H1 (cell line): ENCODE data around the gene GLT8D1. TPM values are rescaled to one million over a fixed set of nuclear protein-coding genes. Genes with fewer than 3 reads are reported as not detected.

ENCODE experiments used
- CTCF ChIA-PET: fragments of 300-600 bp; sonication (Branson Sonifier 250); formaldehyde crosslinking; loops from one replicate; lab custom pipeline; 2021; ENCODE audit not compliant: partially characterized antibody; lab: Charles Lee
- POLR2A ChIA-PET: fragments of 300-600 bp; sonication (Branson Sonifier 250); formaldehyde crosslinking; loops from one replicate; lab custom pipeline; 2021; ENCODE audit warnings: inconsistent platforms; ENCODE audit not compliant: partially characterized antibody; lab: Charles Lee
- DNase-seq, 2 experiments: peaks; one replicate each; pipeline versions ENCODE4 v3.0.0 to v3.0.0-alpha.2; 2010 to 2022; ENCODE audit warnings: low spot score in 2 of 2, low read depth in 1 of 2, mixed read lengths in 1 of 2
- FAIRE-seq: peaks from 2 replicates; lab custom pipeline; 2011; peaks lifted over from hg19 to GRCh38; lab: Jason Lieb, UNC
- H2AFZ ChIP-seq: 2 replicates; pipeline ENCODE4 v1.8.1; 2012; ENCODE audit warnings: low read length, inconsistent platforms
- H2AK5ac ChIP-seq: 2 replicates; pipeline ENCODE4 v1.6.1; 2013; ENCODE audit warnings: low read depth, low read length
- H2BK120ac ChIP-seq: replicated peaks from 2 replicates; pipeline ENCODE3; 2013; ENCODE audit warnings: low read depth, low read length, inconsistent platforms
- H2BK12ac ChIP-seq: 2 replicates; pipeline ENCODE4 v1.6.1; 2013; ENCODE audit warnings: low read depth, low read length
- H2BK15ac ChIP-seq: 2 replicates; pipeline ENCODE4 v1.6.1; 2013; ENCODE audit warnings: low read length
- H2BK20ac ChIP-seq: 2 replicates; pipeline ENCODE4 v1.6.1; 2013; ENCODE audit warnings: low read length
- H2BK5ac ChIP-seq: 2 replicates; pipeline ENCODE4 v1.6.1; 2013; ENCODE audit warnings: low read depth, low read length
- H3K14ac ChIP-seq: 2 replicates; pipeline ENCODE4 v1.6.1; 2013; ENCODE audit warnings: inconsistent platforms; ENCODE audit not compliant: insufficient read length
- H3K18ac ChIP-seq: 2 replicates; pipeline ENCODE4 v1.6.1; 2013; ENCODE audit warnings: low read length; ENCODE audit errors: extremely low read depth
- H3K23ac ChIP-seq: 2 replicates; pipeline ENCODE4 v1.6.1; 2013; ENCODE audit warnings: inconsistent platforms; ENCODE audit not compliant: insufficient read length
- H3K23me2 ChIP-seq: 2 replicates; pipeline ENCODE4 v1.6.1; 2013; ENCODE audit warnings: low read depth, low read length
- H3K27ac ChIP-seq: 2 replicates; pipeline ENCODE4 v1.6.1; 2011; ENCODE audit warnings: low read depth, low read length, inconsistent platforms
- H3K27me3 ChIP-seq, 4 experiments: replicated peaks in 1 of 4; 1 replicate in 1 of 4; 2 replicates in 3 of 4; pipeline versions ENCODE4 v1.6.1 to v1.8.1; 2011 to 2013; ENCODE audit warnings: low read length in 3 of 4, mild to moderate bottlenecking in 3 of 4, inconsistent platforms in 2 of 4, mixed read lengths in 2 of 4, moderate library complexity in 1 of 4; ENCODE audit not compliant: control insufficient read depth in 3 of 4, insufficient read depth in 3 of 4; ENCODE audit errors: extremely low read depth in 1 of 4
- H3K36me3 ChIP-seq, 4 experiments: 2 replicates each; pipeline versions ENCODE4 v1.6.1 to v1.8.1; 2011 to 2013; ENCODE audit warnings: mild to moderate bottlenecking in 4 of 4, low read length in 3 of 4, moderate library complexity in 2 of 4, control low read depth in 1 of 4, inconsistent platforms in 1 of 4; ENCODE audit not compliant: insufficient read depth in 4 of 4, control insufficient read depth in 2 of 4
- H3K4ac ChIP-seq: replicated peaks from 2 replicates; pipeline ENCODE3; 2013; ENCODE audit warnings: low read length, low read depth, mixed read lengths, inconsistent platforms; ENCODE audit not compliant: insufficient read length
- H3K4me1 ChIP-seq, 4 experiments: replicated peaks in 1 of 4; 1 replicate in 1 of 4; 2 replicates in 3 of 4; pipeline versions ENCODE4 v1.6.1 to v1.8.1; 2011 to 2013; ENCODE audit warnings: low read length in 3 of 4, inconsistent platforms in 2 of 4, mixed read lengths in 1 of 4; ENCODE audit not compliant: insufficient read depth in 4 of 4, control insufficient read depth in 3 of 4
- H3K4me2 ChIP-seq, 2 experiments: 2 replicates each; pipeline versions ENCODE4 v1.6.1 to v1.8.1; 2011 to 2013; ENCODE audit warnings: low read depth in 2 of 2, low read length in 2 of 2, control low read depth in 1 of 2, inconsistent platforms in 1 of 2, mild to moderate bottlenecking in 1 of 2; ENCODE audit not compliant: insufficient read depth in 1 of 2
- H3K4me3 ChIP-seq, 4 experiments: fragments of 200-600, 300-600 bp in 1 of 4; sonication (generic), shearing (Covaris generic), sonication (Bioruptor Twin) in 1 of 4; 2 replicates each; pipeline versions ENCODE4 v1.5.1 to v1.8.1; 2011 to 2016; ENCODE audit warnings: low read length in 4 of 4, low read depth in 3 of 4, control low read depth in 2 of 4, inconsistent platforms in 2 of 4, mild to moderate bottlenecking in 2 of 4, mixed read lengths in 1 of 4, moderate library complexity in 1 of 4; ENCODE audit not compliant: insufficient read depth in 2 of 4; ENCODE audit errors: extremely low read depth in 1 of 4
- H3K56ac ChIP-seq: replicated peaks from 2 replicates; pipeline ENCODE3; 2013; ENCODE audit warnings: low read depth, mild to moderate bottlenecking, mixed read lengths, low read length, inconsistent platforms; ENCODE audit not compliant: insufficient read length
- H3K79me1 ChIP-seq: 2 replicates; pipeline ENCODE4 v1.6.1; 2013; ENCODE audit warnings: low read depth, low read length, control low read depth
- H3K79me2 ChIP-seq, 2 experiments: 2 replicates each; pipeline versions ENCODE4 v1.6.1 to v1.8.1; 2012 to 2013; ENCODE audit warnings: low read length in 2 of 2, mild to moderate bottlenecking in 2 of 2, inconsistent platforms in 1 of 2; ENCODE audit not compliant: insufficient read depth in 2 of 2, control insufficient read depth in 1 of 2
- H3K9ac ChIP-seq, 4 experiments: replicated peaks in 1 of 4; 1 replicate in 1 of 4; 2 replicates in 3 of 4; pipeline versions ENCODE4 v1.6.1 to v1.8.1; 2011 to 2013; ENCODE audit warnings: low read depth in 3 of 4, low read length in 3 of 4, control low read depth in 2 of 4, mild to moderate bottlenecking in 2 of 4, moderate library complexity in 2 of 4, inconsistent platforms in 1 of 4; ENCODE audit errors: extremely low read depth in 1 of 4
- H3K9me3 ChIP-seq, 2 experiments: 2 replicates each; pipeline versions ENCODE4 v1.6.1 to v1.8.1; 2012 to 2013; ENCODE audit warnings: mild to moderate bottlenecking in 2 of 2, moderate library complexity in 2 of 2, control low read depth in 1 of 2, inconsistent platforms in 1 of 2, low read depth in 1 of 2, low read length in 1 of 2, mixed read lengths in 1 of 2; ENCODE audit not compliant: insufficient read depth in 2 of 2
- H4K20me1 ChIP-seq, 2 experiments: replicated peaks in 1 of 2; 2 replicates each; pipeline versions ENCODE3 to v1.8.1; 2011 to 2013; ENCODE audit warnings: inconsistent platforms in 2 of 2, low read length in 2 of 2, mild to moderate bottlenecking in 1 of 2; ENCODE audit not compliant: insufficient read depth in 2 of 2, control insufficient read depth in 1 of 2
- H4K5ac ChIP-seq: 2 replicates; pipeline ENCODE4 v1.6.1; 2013; ENCODE audit warnings: low read length, low read depth, mixed read lengths, inconsistent platforms; ENCODE audit not compliant: insufficient read length
- H4K8ac ChIP-seq: 2 replicates; pipeline ENCODE4 v1.8.0; 2013; ENCODE audit warnings: mild to moderate bottlenecking, moderate library complexity, low read length, inconsistent platforms; ENCODE audit not compliant: insufficient read depth; ENCODE audit errors: extremely low read depth
- H4K91ac ChIP-seq: replicated peaks from 2 replicates; pipeline ENCODE3; 2013; ENCODE audit warnings: low read length, mixed read lengths, inconsistent platforms; ENCODE audit not compliant: insufficient read length
- CBX5 ChIP-seq: fragments of 300-800, 300-1000 bp; sonication (generic); IDR thresholded peaks from 2 replicates; pipeline ENCODE4 v1.7.1; 2016; ENCODE audit warnings: antibody characterized with exemption, low read length, low read depth
- EGR1 ChIP-seq: IDR thresholded peaks from 2 replicates; pipeline ENCODE4 v1.6.1; 2011; ENCODE audit warnings: low read depth, low read length, borderline replicate concordance
- EP300 ChIP-seq, 2 experiments: IDR thresholded peaks; 1 replicate in 1 of 2; 2 replicates in 1 of 2; pipeline ENCODE4 v1.6.1; 2011 to 2012; ENCODE audit warnings: low read depth in 2 of 2, low read length in 2 of 2, mild to moderate bottlenecking in 2 of 2, borderline replicate concordance in 1 of 2, inconsistent platforms in 1 of 2, moderate library complexity in 1 of 2
- EZH2 ChIP-seq: fragments of 200-600 bp; sonication (generic); IDR thresholded peaks from 2 replicates; pipeline ENCODE4 v1.7.1; 2012; ENCODE audit warnings: low read depth, mild to moderate bottlenecking, moderate library complexity, low read length, inconsistent platforms; ENCODE audit not compliant: severe bottlenecking
- GTF2F1 ChIP-seq: IDR thresholded peaks from 2 replicates; pipeline ENCODE4 v1.6.1; 2012; ENCODE audit warnings: low read depth, low read length, improper control_type of control experiment, borderline replicate concordance
- HDAC2 ChIP-seq, 2 experiments: fragments of 300-600 bp in 1 of 2; sonication (generic) in 1 of 2; IDR thresholded peaks; 2 replicates each; pipeline ENCODE4 v1.6.1; 2011 to 2012; ENCODE audit warnings: low read depth in 2 of 2, low read length in 2 of 2, mild to moderate bottlenecking in 2 of 2, moderate library complexity in 2 of 2, borderline replicate concordance in 1 of 2, inconsistent platforms in 1 of 2
- MAX ChIP-seq: IDR thresholded peaks from 2 replicates; pipeline ENCODE4 v1.6.1; 2012; ENCODE audit warnings: inconsistent platforms
- POLR2AphosphoS5 ChIP-seq: IDR thresholded peaks from 2 replicates; pipeline ENCODE4 v1.6.1; 2011; ENCODE audit warnings: low read depth, low read length
- SIRT6 ChIP-seq: IDR thresholded peaks from one replicate; pipeline ENCODE4 v1.7.1; 2012; ENCODE audit warnings: low read length, inconsistent platforms
- TAF1 ChIP-seq: IDR thresholded peaks from 2 replicates; pipeline ENCODE4 v1.6.1; 2011; ENCODE audit warnings: mild to moderate bottlenecking, low read depth, low read length
- WGBS, 2 experiments: shearing (Covaris generic) in 1 of 2; methylation state at CpG; one replicate each; pipeline versions ENCODE4 v1.1.6 to v1.1.7; 2013 to 2015; ENCODE audit warnings: low lambda C conversion rate in 2 of 2, mixed read lengths in 2 of 2, inconsistent platforms in 1 of 2, low coverage in 1 of 2, missing lambda C conversion rate in 1 of 2; ENCODE audit not compliant: insufficient replicate concordance in 2 of 2, insufficient coverage in 1 of 2, insufficient read length in 1 of 2; ENCODE audit errors: extremely low coverage in 1 of 2, missing lambda C conversion rate in 1 of 2; 5-methylcytosine and 5-hydroxymethylcytosine counted together
- polyA plus RNA-seq, 7 experiments: library from polyadenylated mRNA; depleted of rRNA in 3 of 7; stranded (reverse) in 5 of 7; unstranded in 2 of 7; fragments of >200 nt in 5 of 7; fragments of 200-250 nt in 2 of 7; gene quantifications; 1 replicate in 5 of 7; 2 replicates in 1 of 7; 4 replicates in 1 of 7; pipeline versions ENCODE4 v1.2.1 to v1.2.3, GENCODE V29; 2011 to 2013; ENCODE audit warnings: missing spikeins in 2 of 7, mixed read lengths in 2 of 7
- total RNA-seq: library from RNA; stranded (reverse); fragmentation: NEBNext Ultra II Directional; extraction: Animal tissue kit (Norgen Biotek cat#: 25700); gene quantifications from 2 replicates; pipeline ENCODE4 v1.2.1, GENCODE V29; 2021

The GLT8D1 gene
- total and polyA plus RNA-seq, 2 of the 8 experiments (the other 6 are each of a cell fraction or from before 2014, with no cell fraction given), result 29.0 to 33.6 TPM

GRCh38 chr3:52670621-52671521, 34.7 kb downstream of the GLT8D1 start:
- Histone ChIP-seq H4K20me1 (peaks cover 0 to 2% of the 10 kb centered on the region in 2 experiments), H3K4me2 (no peak overlapping the region), H3K36me3 (peaks cover 3 to 39% (median 16%) of the 10 kb centered on the region in 4 experiments; a peak in 7 of 8 replicates), H2BK5ac (no peak overlapping the region), H3K23ac (no peak overlapping the region), H3K79me2 (no peaks in the 10 kb centered on the region; a peak in 1 of 4 replicates), H4K91ac (no peak overlapping the region), H3K9me3 (no peaks in the 10 kb centered on the region), H2BK12ac (no peak overlapping the region), H3K4me3 (no peak overlapping the region), H2BK20ac (no peak overlapping the region), H3K4me1 (0 out of 7 replicates have a peak, but pooled peaks cover 0 to 2% (median 0%) of the 10 kb centered on the region in 4 experiments), H4K8ac (no peak overlapping the region), H2AK5ac (no peak overlapping the region), H3K4ac (no peak overlapping the region), H2AFZ (no peak overlapping the region), H3K27ac (no peak overlapping the region), H2BK120ac (no peak overlapping the region), H3K23me2 (no peaks in the 10 kb centered on the region), H4K5ac (no peak overlapping the region), H3K79me1 (no peaks in the 10 kb centered on the region; the same call in 1 of the 2 replicates), H3K56ac (no peak overlapping the region), H3K27me3 (no peaks in the 10 kb centered on the region), H3K18ac (no peak overlapping the region), H2BK15ac (no peak overlapping the region), H3K9ac (no peak overlapping the region), H3K14ac (no peak overlapping the region)
- FAIRE-seq (no peak), DNase-seq (no peak)
- CTCF ChIA-PET, result no interaction called here
- 91% methylated on average over 9 of the region's 9 CpGs; no CpG with 5 or more reads in 1 of the 2 experiments for WGBS, 2 experiments
- POLR2A ChIA-PET, result interaction anchor here (0.7 to 1.7 kb wide), 3 partner anchors 10 to 20 kb away, joined by 3 to 6 read pairs (median 5); partner anchors contain the start of genes GNL3 and PBRM1
- TF ChIP-seq HDAC2 (IDR thresholded peaks at IDR 0.05; ENCODE audit: borderline replicate concordance in 1 of 2, low read depth in 2 of 2, low read length in 2 of 2), result no peak
- no peak for TF ChIP-seq GTF2F1
- TF ChIP-seq EGR1, result no peak
- no peak for TF ChIP-seq TAF1
- no peak for TF ChIP-seq EP300 (IDR thresholded peaks at IDR 0.05; ENCODE audit: borderline replicate concordance in 1 of 2, low read depth in 2 of 2, low read length in 2 of 2)
- no peak for TF ChIP-seq POLR2AphosphoS5
- TF ChIP-seq CBX5, result no peak
- no peak for TF ChIP-seq EZH2
- TF ChIP-seq SIRT6, result no peak
- TF ChIP-seq MAX, result no peak
